Stimulated activated CD4-positive, alpha-beta T cell treated with anti-CD3 and anti-CD28 coated beads, Interleukin-12 subunit alpha, Interleukin-12 subunit beta, amount 100 ng/mL, for 48 hours (primary cell): ENCODE measurements around the gene RASA1.
A peak's percentile ranks its signal among the peaks of the same experiment; 100 is the strongest.
"Not testable (repeated sequence)": the region's sequence is repeated elsewhere in the genome, so short reads cannot be mapped to it uniquely, and the experiment has no call there.

Experiments
- DNase-seq, 3 donors: peaks; one replicate each; pipeline ENCODE4 v3.0.0-alpha.2; 2020; ENCODE audit warnings: low read depth in 2 of 3, low spot score in 1 of 3

RASA1 gene

DNA sequence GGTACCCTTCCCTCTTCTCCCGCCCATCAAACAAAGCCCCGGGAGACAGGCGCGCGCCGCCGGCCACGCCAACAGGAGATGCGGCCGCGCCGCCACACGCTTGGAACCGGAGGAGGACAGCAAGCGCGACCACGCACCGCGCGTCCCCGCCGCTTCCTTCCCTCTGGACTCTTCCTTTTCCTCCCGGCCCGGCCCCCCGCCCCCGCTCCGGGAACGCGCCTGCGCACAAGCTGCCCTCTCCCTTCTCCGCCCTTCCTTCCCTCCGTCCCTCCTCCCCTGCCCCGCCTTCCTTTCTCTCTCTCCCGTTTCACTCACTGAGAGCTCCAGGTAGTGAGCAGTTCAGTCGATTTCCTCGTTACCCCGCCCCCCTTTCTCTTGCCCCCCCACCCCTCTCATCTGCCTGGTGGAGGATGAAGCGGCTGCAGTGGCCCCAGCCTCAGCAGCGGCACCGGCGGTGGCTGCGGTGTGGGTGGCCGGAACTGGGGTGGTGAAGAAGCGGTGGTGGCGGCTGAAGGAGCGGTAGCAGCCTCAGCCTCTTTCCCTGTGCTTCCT, at the start of gene RASA1:
Gene RASA1, plus strand, starts transcription at position 310 of the 552 bp plus-strand sequence. CDS start 569 bp downstream, outside the sequence.
- DNase-seq = peak; percentile 78 to 91 (median 81)

DNA sequence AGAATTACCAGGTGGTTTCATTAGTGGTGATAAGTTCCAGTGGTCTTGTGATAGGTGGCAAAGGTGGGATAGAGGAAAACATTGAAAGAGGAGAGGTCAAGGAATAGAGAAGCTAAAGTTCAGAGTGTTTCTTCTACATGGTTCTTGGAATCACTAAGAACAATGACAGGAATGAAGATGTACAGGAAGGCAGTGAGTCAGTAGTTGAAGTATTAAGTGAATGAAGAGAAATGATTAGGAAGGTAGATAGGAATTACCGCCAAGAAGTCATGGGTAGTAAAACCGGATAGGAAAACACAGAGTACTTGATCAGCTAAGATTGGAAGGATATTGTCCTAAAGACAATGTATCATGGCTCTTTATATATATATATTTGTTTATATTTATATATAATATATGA, 37.9 kb upstream of the RASA1 start:
- no peak for DNase-seq

DNA sequence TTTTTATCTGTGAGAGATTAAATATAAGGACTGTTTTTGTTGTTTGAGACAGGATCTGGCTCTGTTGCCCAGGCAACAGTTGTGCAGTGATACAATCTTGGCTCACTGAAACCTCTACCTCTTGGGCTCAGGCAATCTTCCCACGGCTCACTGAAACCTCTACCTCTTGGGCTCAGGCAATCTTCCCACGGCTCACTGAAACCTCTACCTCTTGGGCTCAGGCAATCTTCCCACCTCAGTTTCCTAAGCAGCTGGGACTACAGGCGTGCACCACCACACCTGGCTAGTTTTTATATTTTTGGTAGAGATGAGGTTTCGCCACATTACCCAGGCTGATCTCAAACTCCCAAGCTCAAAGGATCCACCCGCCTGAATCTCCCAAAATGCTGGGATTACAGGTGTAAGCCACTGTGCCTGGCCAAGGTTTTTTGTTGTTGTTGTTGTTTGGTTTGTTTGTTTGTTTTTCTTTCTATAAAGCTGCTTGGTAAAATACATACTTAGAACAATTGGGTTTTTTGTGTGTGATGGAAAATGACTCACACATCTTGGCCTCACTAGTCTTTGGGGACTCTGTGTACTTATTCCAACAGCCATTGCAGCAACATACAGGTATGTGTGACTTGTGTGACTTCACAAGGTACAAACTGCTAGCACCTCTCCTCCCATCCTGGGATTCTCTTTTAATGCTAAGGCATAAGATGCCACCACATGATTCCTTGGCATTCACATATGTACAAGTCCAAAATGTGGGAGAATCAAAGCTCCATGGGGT, 36.5 kb upstream of the RASA1 start:
- DNase-seq = no peak

DNA sequence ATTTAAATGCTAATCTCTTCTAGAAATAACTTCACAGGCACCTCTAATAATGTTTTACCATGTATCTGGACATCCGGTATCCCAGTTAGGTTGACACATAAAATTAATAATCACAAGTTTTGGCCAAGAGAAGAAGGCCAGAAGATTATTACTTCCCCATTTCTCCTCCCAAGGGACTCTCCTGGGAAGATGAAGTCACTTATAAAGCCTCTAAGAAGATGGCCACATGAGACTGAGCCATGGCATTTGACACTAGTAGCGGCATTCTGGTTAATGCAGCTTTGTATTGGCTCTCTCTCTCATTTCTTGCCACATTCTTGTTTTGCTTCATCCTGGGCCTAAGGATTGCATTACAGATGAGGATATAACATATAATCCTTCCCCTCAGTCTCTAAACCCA, 34.5 kb upstream of the RASA1 start:
- no peak for DNase-seq

DNA sequence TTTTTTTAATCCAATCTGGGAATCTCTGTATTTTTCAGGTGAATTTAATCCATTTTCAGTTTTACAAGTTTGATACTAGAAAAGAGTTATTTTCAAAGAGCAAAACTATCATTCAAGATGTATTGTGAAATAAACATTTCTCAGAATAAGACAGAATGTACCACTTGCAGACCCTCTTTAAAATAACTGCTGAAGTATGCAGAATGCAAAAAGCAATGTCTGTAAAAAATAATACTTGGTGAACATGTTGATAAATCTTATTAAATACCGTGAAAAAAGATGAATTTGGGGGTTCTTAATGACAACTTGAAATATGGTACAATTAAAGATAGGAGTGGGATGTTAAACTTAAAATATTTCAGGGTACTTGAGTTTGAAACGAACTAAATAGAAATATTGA, 26.1 kb upstream of the RASA1 start:
- no peak for DNase-seq

DNA sequence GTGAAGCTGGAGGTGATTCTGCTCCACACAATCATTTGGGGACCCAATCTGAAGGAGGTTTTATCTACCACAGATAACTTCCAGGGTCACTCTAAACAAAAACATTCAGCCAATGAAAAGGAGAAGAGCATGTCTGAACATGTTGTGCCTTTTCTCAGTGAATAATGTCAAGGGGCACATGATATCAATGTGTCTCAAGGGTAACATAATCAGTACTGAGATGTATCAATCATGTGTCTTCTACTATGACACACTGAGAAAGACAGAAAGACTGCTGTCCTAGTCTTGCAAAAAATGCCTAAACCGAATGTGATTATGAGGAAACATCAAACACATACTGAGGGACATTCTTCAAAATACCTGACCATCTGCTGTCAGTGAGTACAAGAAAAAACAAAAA, 25.4 kb upstream of the RASA1 start:
- DNase-seq = no peak

DNA sequence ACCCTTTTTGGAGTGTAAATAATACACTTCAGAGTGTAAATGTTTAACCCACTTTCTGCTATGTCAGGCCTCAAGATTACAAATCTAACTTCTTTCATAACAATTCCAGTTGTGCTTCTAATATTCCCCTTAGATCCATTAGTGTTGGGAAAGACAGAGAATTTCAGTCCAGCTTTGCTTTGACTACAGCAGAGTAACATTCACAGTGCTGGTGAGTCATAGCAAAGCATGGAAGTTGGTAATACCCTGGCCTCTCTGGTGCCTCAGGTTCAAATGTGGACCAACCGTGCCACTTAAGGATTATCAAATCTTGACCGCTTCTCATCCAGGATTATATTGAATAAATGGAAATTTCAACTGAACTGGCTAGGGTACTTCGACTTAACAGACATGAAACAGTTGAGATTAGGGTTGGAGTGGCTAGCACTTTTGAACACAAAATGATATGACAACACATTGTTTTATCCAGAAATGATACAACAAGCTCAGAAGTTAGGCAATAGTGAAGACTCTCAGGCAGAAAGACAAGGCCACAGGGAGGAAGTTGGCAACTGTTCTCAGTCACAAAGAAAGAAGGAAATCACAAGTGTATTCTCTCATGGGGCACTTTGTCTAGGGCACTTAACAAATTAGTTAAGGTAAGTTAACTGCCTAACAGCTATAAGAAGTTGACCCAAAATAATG, 24.4 kb upstream of the RASA1 start:
- DNase-seq = no peak

DNA sequence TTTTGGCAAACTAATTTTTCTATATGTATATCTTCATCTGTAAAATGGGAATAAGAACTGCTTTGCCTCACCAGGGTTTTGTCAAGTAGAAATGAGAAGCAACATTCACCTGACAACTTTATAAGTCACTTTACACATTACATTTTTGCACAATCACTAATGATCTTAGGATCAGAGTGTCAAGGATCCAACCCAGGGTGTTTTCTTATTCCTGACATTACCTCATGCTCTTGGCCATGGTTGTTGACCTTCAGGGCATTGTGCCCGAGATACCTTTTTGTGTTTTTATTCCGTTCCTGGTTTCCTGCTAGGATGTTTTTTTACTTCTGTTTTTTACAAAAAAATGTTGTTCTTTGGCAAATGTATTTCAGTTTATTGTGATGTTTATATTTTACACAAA, 22.2 kb upstream of the RASA1 start:
- DNase-seq = no peak

DNA sequence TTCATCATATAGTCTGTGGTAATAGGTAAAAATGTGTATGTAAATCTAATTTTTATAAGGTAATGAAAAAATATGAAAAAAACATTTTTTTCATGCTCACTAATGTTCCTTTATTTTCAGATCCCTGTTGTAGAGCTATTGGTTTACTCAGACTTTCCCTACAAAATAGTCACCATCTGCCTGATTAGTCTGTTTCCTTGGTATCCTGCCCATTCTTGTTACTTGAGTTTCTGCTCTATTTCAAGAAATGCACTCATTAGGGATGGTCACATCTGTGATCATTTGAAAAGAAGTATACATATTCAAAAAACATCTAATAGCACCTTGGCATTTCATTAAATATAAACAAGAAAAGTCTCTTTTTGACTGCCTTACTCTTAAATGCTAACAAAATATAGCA, 21.6 kb upstream of the RASA1 start:
- DNase-seq = no peak

DNA sequence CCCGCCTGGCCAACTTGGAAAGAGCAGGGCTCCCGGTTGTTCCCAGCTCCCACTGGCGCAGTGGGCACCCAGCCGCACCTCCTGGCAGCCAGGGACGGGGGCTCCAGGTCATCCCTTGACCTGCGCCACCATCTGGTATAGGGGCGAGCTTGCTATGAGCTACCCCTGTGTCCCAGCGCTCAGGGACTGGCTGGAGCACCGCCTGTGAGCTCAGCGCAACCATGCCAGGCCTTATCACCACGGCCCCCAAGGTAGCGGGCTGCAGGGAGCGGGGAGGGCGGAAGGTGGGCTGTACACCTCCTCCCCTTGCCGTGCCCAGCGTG, 15.4 kb upstream of the RASA1 start:
- DNase-seq = no peak

DNA sequence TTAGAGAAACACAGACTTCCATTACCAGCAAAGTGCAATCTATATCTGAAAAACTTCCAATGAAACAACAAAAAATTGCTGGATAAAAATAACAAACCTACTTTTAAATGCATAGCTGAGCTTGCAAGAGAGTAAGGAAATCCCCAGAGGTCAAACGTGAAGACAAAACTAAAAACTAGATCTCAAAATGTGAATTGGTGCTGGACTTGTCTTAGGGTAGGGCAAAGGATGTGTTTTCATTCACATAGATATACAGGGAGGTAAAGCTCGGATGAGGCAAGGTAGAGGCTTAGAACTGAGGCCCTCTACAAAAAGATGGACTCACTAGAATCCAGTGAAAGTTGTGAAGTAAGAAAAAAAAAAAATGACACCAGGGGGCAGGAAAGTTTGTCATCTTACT, 13.6 kb upstream of the RASA1 start:
- DNase-seq = no peak

DNA sequence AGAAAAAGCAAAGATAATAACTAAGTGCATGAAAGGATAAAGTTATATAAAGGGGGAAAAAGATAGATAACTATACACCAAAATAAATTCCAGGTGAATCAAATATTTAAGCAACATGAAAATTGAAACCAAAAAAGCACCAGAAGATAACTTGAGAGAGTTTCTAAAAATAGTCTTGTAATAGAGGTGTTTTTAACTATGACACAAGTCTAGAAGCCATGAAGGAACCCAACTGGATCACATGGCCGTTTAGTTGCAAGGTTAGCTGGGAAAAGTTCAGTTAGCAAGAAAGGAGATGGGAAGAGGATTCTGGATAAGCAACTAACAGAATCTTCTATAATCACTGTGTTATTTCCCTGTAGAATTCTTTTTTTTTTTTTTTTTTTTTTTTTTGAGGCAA, 9.2 kb upstream of the RASA1 start:
- DNase-seq = no peak

DNA sequence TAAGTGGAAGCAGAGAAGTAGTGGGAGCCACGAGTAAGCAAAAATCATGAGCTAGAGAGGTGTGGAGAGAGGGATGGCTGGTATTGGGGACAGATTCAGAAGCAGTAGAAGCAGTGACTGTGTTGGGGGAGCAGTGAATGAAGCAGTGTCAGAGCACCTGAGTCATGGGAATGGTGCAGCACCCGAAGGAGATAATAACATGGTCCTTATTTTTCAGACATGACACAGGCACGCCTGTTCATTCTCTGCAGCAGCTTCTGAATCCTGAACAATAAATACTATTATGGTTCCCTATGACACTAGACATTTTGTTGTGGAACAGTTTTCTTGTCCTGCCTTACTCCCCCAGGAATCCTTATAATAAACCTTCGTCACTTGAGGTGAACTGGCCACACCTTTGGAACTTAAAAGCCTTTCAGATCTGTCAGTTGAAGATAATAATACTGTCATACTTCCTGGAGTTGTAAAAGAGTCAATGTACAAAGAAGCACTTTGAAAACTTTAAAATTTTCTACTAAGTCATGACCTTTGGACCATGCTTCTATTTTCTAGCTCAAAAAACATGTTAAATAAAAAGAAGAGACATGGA, 7.0 kb upstream of the RASA1 start:
- DNase-seq = no peak

DNA sequence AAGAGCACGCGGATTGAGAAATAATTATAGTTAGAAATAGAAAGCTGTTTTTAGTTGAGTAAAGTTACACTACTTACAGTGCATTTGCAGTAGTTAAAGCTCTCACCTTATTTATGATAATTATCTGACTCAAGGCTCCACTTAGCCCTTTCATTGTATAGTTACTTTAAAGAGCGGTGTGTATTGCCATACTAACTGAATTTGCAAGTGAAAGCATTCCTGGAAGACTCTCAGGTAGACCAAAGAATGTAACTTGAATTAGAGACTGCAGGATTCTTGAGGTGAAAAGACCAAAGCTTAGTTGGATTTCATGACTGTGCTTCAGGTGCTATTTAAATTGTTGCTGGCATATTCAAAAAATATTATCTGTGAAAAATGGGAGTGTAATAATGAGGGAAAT, 4.2 kb upstream of the RASA1 start:
- DNase-seq = no peak

DNA sequence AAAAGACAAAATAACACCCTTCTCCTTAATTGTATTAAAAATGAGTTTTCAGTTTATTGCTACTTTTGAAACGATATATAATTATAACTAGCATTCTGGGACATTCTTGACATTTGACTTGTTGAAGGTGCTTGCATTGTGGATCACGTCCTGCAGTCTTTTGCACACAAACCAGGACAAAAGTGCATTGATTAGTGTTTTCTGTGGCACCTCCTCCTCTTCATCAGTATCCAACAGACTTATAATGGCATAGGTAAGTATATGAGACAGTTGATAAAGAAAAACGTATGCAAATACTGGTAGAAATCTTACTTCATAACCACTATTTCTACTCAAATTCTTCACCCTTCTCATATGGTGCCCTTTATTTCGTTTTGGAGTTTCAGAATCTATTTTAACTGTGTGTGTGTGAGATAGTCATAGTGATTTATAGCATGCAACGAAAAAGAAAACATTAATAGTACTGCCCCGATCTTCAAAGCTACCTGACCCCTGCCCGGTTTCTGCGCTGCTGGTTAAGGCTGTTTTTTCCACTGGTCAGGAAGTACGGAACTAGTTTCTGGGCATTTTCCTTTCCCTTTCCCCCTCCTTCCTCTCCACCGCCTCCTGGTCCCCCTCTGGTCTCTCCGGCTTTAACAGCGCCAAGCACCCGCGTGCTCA, 639 bp upstream of the RASA1 start:
- no peak for DNase-seq

DNA sequence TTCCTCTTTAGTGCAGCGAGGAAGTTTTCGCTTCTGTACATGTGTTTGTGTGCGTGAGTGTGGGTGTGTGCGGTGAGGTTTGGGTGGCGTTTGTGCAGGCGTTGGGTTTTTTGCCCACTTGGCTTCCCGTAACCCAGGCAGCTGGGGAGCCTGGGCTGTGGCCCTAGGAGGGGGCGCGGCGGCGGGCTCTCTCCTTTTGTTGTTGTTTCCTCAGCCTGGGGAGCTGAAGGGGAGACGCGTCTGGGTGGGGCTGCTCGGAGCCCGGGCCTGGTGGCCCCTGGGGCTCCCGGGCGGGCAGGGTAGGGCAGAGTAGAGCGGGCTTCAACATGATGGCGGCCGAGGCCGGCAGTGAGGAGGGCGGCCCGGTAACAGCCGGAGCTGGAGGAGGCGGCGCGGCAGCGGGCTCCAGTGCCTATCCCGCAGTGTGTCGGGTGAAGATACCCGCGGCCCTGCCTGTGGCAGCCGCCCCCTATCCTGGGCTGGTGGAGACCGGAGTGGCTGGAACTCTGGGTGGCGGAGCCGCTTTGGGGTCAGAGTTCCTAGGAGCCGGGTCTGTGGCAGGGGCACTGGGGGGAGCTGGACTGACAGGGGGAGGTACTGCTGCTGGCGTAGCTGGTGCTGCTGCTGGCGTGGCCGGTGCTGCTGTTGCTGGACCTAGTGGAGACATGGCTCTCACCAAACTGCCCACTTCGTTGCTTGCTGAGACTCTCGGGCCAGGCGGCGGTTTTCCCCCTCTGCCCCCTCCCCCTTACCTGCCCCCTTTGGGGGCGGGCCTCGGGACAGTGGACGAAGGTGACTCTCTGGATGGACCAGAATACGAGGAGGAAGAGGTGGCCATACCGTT, 665 bp downstream of the RASA1 start:
- DNase-seq = peak; percentile 56 to 68 (median 64)

DNA sequence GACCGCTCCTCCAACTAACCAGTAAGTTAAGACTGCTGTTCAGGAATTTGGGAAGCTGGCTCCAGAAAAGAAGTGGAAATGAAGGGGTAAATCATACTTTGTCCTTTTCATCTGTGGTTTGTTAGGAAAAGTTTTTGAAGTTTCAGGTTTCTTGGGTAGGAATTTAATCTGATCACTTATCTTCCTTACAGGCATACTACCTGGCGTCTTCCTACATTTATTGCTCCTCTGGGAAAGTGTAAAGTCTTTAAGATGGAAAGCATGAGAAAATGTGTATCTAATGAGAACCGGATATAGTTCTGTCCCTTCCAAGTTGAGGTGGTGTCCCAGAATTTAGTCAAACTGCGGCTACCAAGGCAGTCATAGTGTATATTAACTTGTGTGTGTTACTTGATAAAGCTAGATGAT, 1.3 kb downstream of the RASA1 start:
- no peak for DNase-seq

DNA sequence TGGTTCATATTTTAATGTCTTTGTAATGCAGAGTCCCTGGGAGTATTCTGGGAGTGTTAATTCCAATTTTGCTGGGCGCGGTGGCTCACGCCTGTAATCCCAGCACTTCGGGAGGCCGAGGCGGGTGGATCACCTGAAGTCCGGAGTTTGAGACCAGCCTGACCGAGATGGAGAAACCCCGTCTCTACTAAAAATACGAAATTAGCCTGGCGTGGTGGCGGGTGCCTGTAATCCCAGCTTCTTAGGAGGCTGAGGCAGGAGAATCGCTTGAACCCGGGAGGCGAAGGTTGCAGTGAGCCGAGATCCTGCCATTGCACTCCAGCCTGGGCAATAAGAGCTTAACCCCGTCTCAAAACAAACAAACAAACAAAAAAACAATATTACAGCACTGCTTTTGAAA, 3.2 kb downstream of the RASA1 start:
- not testable (repeated sequence) for DNase-seq

DNA sequence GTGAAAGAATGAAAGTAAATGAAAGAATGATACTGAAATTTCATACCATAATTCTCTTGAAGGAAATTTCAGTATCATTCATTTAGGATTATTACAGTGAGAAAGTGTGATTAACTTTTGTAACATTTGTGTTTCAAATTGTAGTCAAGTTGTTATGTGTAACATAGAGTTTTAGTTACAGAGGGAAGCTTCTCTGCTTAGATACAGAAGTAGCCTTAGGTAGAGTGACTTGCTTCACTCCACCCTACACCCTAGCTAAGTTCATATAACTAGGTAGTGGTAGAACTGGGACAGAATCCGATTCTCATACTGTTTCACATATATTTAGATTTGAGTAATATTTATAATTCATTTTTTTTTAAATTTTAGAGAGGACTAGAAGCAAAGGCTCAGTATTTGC, 9.0 kb downstream of the RASA1 start:
- no peak for DNase-seq

DNA sequence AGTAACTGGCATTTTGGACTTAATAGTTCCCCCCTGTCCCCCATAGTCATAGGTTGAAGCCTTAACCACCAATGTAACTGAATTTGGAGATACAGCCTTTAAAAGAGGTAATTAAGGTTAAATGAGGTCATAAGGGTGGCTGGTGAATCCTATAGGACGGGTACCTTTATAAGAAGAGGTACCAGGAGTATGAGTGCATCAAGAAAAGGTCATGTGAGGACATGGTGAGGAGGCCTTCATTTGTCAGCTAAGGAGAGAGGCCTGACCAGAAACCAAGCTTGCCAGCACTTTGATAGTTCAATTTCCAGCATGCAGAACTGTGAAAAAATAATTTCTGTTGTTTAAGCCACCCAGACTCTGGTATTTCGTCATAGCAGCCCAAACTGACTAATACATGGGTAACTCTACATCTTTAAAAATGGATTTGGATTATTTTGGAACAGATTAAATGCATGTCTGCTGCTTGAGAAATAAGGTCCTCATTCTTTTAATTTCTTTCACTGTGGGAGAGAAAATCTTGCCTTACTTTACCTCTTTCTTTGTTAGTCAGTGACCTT, 9.7 kb downstream of the RASA1 start:
- no peak for DNase-seq
